GM19035 (cell line): ENCODE measurements around the gene SPTSSA.
"Not testable (repeated sequence)": the region's sequence is repeated elsewhere in the genome, so short reads cannot be mapped to it uniquely, and the experiment has no call there.

Source experiments
- ATAC-seq: cut with Tn5 transposase; IDR thresholded peaks from one replicate; pipeline ENCODE4 v1.9.1; 2021; ENCODE audit not compliant: unreplicated experiment

SPTSSA gene

GRCh38 chr14:34462132-34462893 is at the start of gene SPTSSA:
TSS of gene SPTSSA (minus strand) at chr14:34462240. CDS start at chr14:34462207, 33 bp downstream.
- ATAC-seq = peak; percentile 87

GRCh38 chr14:34507884-34508283 is 45.8 kb upstream of the SPTSSA start:
- ATAC-seq = no peak

- ATAC-seq = no peak
Measured at GRCh38 chr14:34507459-34507858, 45.4 kb upstream of the SPTSSA start.

GRCh38 chr14:34505124-34505491 is 43.1 kb upstream of the SPTSSA start:
- not testable (repeated sequence) for ATAC-seq

GRCh38 chr14:34504027-34504426 is 42.0 kb upstream of the SPTSSA start:
- not testable (repeated sequence) for ATAC-seq

- no peak for ATAC-seq
Measured at GRCh38 chr14:34502545-34503225, 40.6 kb upstream of the SPTSSA start.

GRCh38 chr14:34502001-34502400 is 40.0 kb upstream of the SPTSSA start:
- no peak for ATAC-seq

- ATAC-seq = no peak
Measured at GRCh38 chr14:34501004-34501580, 39.1 kb upstream of the SPTSSA start.

- peak; percentile 49 for ATAC-seq
Measured at GRCh38 chr14:34498684-34499412, 36.8 kb upstream of the SPTSSA start.

- ATAC-seq = no peak
Measured at GRCh38 chr14:34496679-34497513, 34.9 kb upstream of the SPTSSA start.

- ATAC-seq = no peak
Measured at GRCh38 chr14:34496007-34496678, 34.1 kb upstream of the SPTSSA start.

GRCh38 chr14:34489324-34489723 is 27.3 kb upstream of the SPTSSA start:
- no peak for ATAC-seq

GRCh38 chr14:34488528-34488927 is 26.5 kb upstream of the SPTSSA start:
- ATAC-seq = no peak

GRCh38 chr14:34484726-34485125 is 22.7 kb upstream of the SPTSSA start:
- ATAC-seq = no peak

- no peak for ATAC-seq
Measured at GRCh38 chr14:34482463-34482862, 20.4 kb upstream of the SPTSSA start.

GRCh38 chr14:34479694-34480093 is 17.7 kb upstream of the SPTSSA start:
- no peak for ATAC-seq

GRCh38 chr14:34478261-34478660 is 16.2 kb upstream of the SPTSSA start:
- no peak for ATAC-seq

- not testable (repeated sequence) for ATAC-seq
Measured at GRCh38 chr14:34476036-34476435, 14.0 kb upstream of the SPTSSA start.

- ATAC-seq = no peak
Measured at GRCh38 chr14:34475163-34475562, 13.1 kb upstream of the SPTSSA start.

GRCh38 chr14:34474187-34474679 is 12.2 kb upstream of the SPTSSA start:
- no peak for ATAC-seq
